Skeletal muscle tissue (tissue), 4 donors: ENCODE data around the gene CST9. TPM values are rescaled to one million over a fixed set of nuclear protein-coding genes. Genes with fewer than 3 reads are reported as not detected.
"Not testable (repeated sequence)": the region's sequence is repeated elsewhere in the genome, so short reads cannot be mapped to it uniquely, and the experiment has no call there.

Experiments
- H3K27ac ChIP-seq: one replicate; pipeline ENCODE4 v1.7.0; 2013; ENCODE audit warnings: mild to moderate bottlenecking, low read depth, low read length, inconsistent platforms
- H3K27me3 ChIP-seq, 3 donors: one replicate each; pipeline ENCODE4 v1.7.0; 2013; ENCODE audit warnings: low read length in 3 of 3; ENCODE audit not compliant: control insufficient read depth in 3 of 3, insufficient read depth in 3 of 3
- H3K36me3 ChIP-seq, 3 donors: one replicate each; pipeline ENCODE4 v1.7.0; 2013; ENCODE audit warnings: low read length in 3 of 3; ENCODE audit not compliant: control insufficient read depth in 3 of 3, insufficient read depth in 3 of 3
- H3K4me1 ChIP-seq, 3 donors: one replicate each; pipeline ENCODE4 v1.7.0; 2013; ENCODE audit warnings: low read length in 3 of 3, mild to moderate bottlenecking in 3 of 3; ENCODE audit not compliant: control insufficient read depth in 3 of 3, insufficient read depth in 3 of 3
- H3K4me3 ChIP-seq, 3 donors: one replicate each; pipeline ENCODE4 v1.7.0; 2013; ENCODE audit warnings: low read length in 3 of 3
- H3K9ac ChIP-seq, 3 donors: one replicate each; pipeline ENCODE4 v1.7.0; 2013; ENCODE audit warnings: low read length in 3 of 3, mild to moderate bottlenecking in 3 of 3, moderate library complexity in 2 of 3, low read depth in 1 of 3
- H3K9me3 ChIP-seq, 3 donors: one replicate each; pipeline ENCODE4 v1.7.0; 2013; ENCODE audit warnings: low read length in 3 of 3; ENCODE audit not compliant: control insufficient read depth in 3 of 3
- total RNA-seq: library from RNA; depleted of rRNA; stranded (reverse); fragments of >200 nt; gene quantifications from one replicate; pipeline ENCODE4 v1.2.3, GENCODE V29; 2014
- donor health status: Osteomylitis.

CST9 gene
- total RNA-seq, 1 donor from 2014 or later: not detected

GRCh38 chr20:23637282-23638221 lies 31.8 kb upstream of the CST9 start, which contains the start of gene CST3:
Gene CST3 (minus strand): TSS chr20:23637955. CDS start chr20:23637862, 93 bp downstream.
- Histone ChIP-seq H3K9me3 (no peaks in the 10 kb centered on the region), H3K27ac (peak within 1 kb of the TSS; percentile 95), H3K4me3 (peak within 1 kb of the TSS; percentile 80 to 91 (median 86)), H3K27me3 (no peaks in the 10 kb centered on the region), H3K9ac (peak within 1 kb of the TSS; percentile 83 to 96 (median 92)), H3K4me1 (peaks cover 68 to 78% (median 77%) of the 10 kb centered on the region in 3 donors), H3K36me3 (peaks cover 12 to 23% (median 13%) of the 10 kb centered on the region in 3 donors)

DNA sequence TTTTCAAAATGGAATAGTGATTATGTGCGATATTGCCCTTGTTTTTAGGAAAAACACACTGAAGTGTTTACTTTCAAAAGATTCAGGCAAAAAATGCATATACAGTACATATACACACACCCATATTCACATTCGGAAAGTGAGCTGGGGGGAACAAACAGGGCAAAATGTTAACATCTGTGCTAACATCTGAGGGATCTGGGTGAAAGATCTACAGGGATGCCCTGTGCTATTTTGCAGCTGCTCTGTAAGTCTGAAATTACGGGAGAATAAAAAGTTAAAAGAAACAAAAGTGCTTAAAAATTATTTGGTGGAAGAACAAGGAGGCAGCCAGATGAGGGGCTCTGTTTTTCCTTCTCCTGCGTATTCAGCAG lies 31.2 kb upstream of the CST9 start:
- Histone ChIP-seq H3K9me3 (no peaks in the 10 kb centered on the region), H3K27me3 (no peaks in the 10 kb centered on the region), H3K4me3 (peak overlapping the region; percentile 80 to 91 (median 86)), H3K36me3 (peaks cover 15 to 23% (median 18%) of the 10 kb centered on the region in 3 donors), H3K9ac (peak overlapping the region; percentile 83 to 96 (median 92)), H3K27ac (peak overlapping the region; percentile 95), H3K4me1 (peaks cover 67 to 76% (median 73%) of the 10 kb centered on the region in 3 donors)

- Histone ChIP-seq H3K4me3 (peak overlapping the region; percentile 80 to 91 (median 86)), H3K36me3 (peaks cover 15 to 23% (median 18%) of the 10 kb centered on the region in 3 donors), H3K9ac (peak overlapping the region; percentile 83 to 96 (median 92)), H3K9me3 (no peaks in the 10 kb centered on the region), H3K27me3 (no peaks in the 10 kb centered on the region), H3K27ac (peak overlapping the region; percentile 61), H3K4me1 (peaks cover 61 to 72% (median 68%) of the 10 kb centered on the region in 3 donors)
Observed at GRCh38 chr20:23636182-23636907, 30.6 kb upstream of the CST9 start.

DNA sequence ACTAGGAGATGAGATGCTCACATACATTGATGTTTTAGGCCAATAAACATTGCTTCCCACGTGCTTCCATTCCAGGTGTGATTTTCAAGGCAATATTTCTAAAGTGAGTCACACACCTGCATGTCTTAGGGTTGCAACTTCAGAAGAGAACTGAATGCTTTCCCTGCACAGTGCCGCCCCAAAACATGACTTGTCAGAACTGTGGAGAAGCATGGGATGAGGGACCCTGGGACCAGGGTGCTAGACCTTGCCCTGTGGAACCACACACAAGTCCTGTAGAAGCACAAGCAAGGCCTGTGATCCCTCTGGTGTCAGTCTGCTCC lies 30.0 kb upstream of the CST9 start:
- H3K4me3 ChIP-seq: peak overlapping the region; percentile 80 to 91 (median 86)
- peak overlapping the region; percentile 83 to 96 (median 92) for H3K9ac ChIP-seq
- H3K36me3 ChIP-seq: peaks cover 15 to 25% (median 18%) of the 10 kb centered on the region in 3 donors
- not testable (repeated sequence) for H3K9me3 ChIP-seq, H3K27me3 ChIP-seq
- H3K27ac ChIP-seq: peak overlapping the region; percentile 61
- peaks cover 55 to 67% (median 62%) of the 10 kb centered on the region in 3 donors for H3K4me1 ChIP-seq

DNA sequence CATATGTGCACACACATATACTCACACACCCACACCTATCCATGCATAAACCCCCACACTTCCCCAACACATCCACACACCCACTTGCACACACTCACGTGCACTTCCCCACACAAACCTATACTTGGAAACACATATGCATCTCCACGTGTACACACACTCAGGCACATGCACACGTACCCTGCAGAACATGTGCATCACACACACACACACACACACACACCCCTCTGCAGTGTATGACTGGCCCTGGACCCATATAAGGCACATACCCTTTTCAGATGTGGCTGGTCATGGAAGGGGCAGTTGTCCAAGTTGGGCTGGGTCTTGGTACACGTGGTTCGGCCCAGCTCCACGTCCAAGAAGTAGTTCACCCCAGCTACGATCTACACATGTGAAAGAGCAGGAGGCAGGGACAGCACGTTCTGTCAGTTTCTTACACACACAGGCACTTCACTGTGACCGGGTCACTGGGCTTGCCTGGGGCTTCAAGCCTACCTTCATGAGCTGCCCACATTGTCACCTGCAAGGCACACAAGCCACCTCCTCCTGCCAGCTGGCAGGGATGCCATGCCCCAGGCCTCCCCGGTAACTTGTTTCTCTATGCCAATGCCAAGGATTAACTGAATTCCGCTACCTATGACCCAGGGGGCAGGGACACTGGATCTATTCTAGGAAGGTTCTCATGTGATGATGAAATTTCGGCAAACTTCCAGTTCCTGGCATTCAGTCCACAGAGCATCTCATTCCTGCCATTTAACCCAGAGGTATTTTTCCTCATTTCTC lies 29.5 kb upstream of the CST9 start:
- Histone ChIP-seq H3K36me3 (peaks cover 15 to 25% (median 18%) of the 10 kb centered on the region in 3 donors), H3K27ac (peak overlapping the region; percentile 61), H3K9me3 (no peaks in the 10 kb centered on the region), H3K9ac (peak overlapping the region in 2 of 3 donors; percentile 68 to 74), H3K4me1 (peaks cover 50 to 65% (median 60%) of the 10 kb centered on the region in 3 donors), H3K4me3 (peak overlapping the region; percentile 18 to 80 (median 64)), H3K27me3 (no peaks in the 10 kb centered on the region)

- Histone ChIP-seq H3K4me3 (peak overlapping the region; percentile 18 to 64 (median 53)), H3K27ac (no peak overlapping the region), H3K9ac (peak overlapping the region; percentile 26 to 74 (median 52)), H3K4me1 (peaks cover 54 to 66% (median 58%) of the 10 kb centered on the region in 3 donors), H3K36me3 (peaks cover 15 to 25% (median 18%) of the 10 kb centered on the region in 3 donors), H3K9me3 (no peaks in the 10 kb centered on the region), H3K27me3 (no peaks in the 10 kb centered on the region)
Observed at GRCh38 chr20:23634044-23634801, 28.5 kb upstream of the CST9 start.

DNA sequence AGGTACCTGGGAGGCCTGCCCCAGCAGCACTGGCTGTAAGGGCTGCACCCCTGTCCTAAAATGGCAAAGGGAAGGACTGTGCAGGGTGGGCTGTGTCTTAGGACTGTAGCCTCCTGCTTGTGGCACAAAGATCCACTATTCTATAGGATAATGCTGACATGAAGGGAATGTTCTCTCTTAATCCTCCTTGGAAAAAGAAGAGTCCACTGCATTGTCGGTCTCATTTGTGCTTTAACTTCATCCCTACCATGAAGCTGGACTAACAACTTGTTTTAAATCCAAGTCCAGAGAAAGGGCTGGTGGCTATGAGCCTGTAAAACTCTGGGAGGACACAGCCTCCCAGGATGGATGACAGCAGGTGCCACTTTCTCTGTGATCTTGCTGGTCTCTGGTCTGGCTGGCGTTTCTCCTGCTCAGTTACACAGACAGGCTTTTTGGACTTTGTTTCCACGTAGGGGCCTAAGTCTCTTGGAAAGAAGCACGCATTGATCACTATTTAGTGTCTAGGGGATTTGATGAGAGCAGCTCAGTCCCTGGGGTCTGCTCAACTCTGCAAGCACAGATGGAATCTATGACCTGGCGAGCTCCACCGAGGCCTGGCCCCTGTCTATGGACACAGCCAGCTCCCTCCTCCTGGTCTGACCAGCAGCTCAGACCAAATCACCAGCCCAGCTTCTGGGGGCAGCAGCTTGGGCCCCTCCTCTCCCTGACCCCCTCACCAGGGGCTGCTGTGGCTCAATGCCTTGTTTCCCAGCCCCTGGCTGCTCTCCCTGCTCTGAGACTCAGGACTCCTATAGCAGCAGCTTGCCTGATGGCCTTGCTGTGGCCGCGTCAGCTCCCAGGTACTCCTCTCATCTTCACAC lies 27.2 kb upstream of the CST9 start:
- peaks cover 15 to 25% (median 18%) of the 10 kb centered on the region in 3 donors for H3K36me3 ChIP-seq
- no peaks in the 10 kb centered on the region for H3K27me3 ChIP-seq
- no peaks in the 10 kb centered on the region for H3K9me3 ChIP-seq
- peak overlapping the region in 2 of 3 donors; percentile 51 to 74 for H3K9ac ChIP-seq
- no peak overlapping the region for H3K27ac ChIP-seq
- H3K4me1 ChIP-seq: peaks cover 66 to 76% (median 70%) of the 10 kb centered on the region in 3 donors
- H3K4me3 ChIP-seq: no peak overlapping the region

DNA sequence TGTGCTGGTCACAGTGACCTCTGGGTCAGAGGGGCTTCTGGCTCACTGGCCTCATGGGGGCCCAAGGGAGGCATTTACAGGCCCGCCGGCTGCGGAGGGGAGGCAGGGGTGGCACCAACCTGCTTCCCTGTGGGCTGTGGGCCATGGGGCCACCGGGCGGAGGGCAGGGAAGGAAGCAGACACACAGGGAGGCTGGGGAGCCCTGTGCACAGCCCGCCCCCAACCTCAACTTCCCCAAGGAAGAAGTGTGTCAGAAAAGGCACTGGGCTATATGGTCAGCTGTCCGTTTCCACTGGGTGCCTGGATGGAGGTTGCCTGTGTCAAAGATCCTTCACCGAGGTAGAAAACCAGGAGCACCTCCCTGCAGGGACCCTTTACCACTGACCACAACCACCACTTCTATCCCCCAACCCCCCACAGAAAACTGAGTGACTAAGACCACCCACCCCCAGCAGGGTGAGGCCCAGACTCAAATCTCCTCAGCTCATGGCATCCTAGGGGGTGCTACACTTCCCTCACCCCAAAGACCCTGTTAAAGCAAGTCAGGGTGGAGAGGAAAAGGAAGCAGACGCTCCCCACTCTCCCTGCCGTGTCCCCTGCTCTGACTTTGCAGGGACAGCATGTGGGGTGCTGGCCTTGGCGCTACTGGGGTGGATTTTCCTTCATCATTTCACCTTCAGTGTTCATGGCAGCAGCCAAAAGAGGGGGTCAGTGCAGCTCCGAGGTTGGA lies 26.4 kb upstream of the CST9 start:
- Histone ChIP-seq H3K4me1 (peaks cover 66 to 76% (median 70%) of the 10 kb centered on the region in 3 donors), H3K9ac (peak overlapping the region in 1 of 3 donors; percentile 74), H3K27ac (no peak overlapping the region), H3K27me3 (no peaks in the 10 kb centered on the region), H3K4me3 (no peak overlapping the region), H3K9me3 (no peaks in the 10 kb centered on the region), H3K36me3 (peaks cover 15 to 25% (median 18%) of the 10 kb centered on the region in 3 donors)
